ENCODE data around the gene POLR3B.

- TF ChIP-seq CTCF (IDR thresholded peaks at IDR 0.05) (no peak), POLR2A (IDR thresholded peaks at IDR 0.05) (no peak)
These were observed 183.7 kb downstream of the POLR3B start for GRCh38 chr12:106541201-106541600.
